Body of pancreas (tissue), 4 donors: ENCODE data around the gene ASXL3.

Experiments
- CTCF ChIP-seq, 7 experiments: fragments of 450-650 bp in 4 of 7; fragments of 200-600 bp in 3 of 7; sonication (generic) in 3 of 7; IDR thresholded peaks; one replicate each; pipeline ENCODE4 v1.5.1; 2016 to 2019; ENCODE audit warnings: antibody characterized with exemption in 7 of 7
- POLR2A ChIP-seq, 3 donors: fragments of 450-650 bp; IDR thresholded peaks; one replicate each; pipeline ENCODE4 v1.6.1; 2016; ENCODE audit warnings: antibody characterized with exemption in 3 of 3, mild to moderate bottlenecking in 2 of 3

- TF ChIP-seq POLR2A (IDR thresholded peaks at IDR 0.05) (no peak), CTCF (IDR thresholded peaks at IDR 0.05) (no peak)
Observed at GRCh38 chr18:33677891-33678290, 99.9 kb downstream of the ASXL3 start.
